ENCODE results near the gene KRT86. TPM values are rescaled to one million over a fixed set of nuclear protein-coding genes. Genes with fewer than 3 reads are reported as not detected.
"Not testable (repeated sequence)": the region's sequence is repeated elsewhere in the genome, so short reads cannot be mapped to it uniquely, and the experiment has no call there.

KRT86 gene
- total and polyA plus RNA-seq, 2 of the 13 experiments (the other 11 are each of a cell fraction or from before 2014, with no cell fraction given), result not detected

GRCh38 chr12:52301721-52302120 is 27.3 kb downstream of the KRT86 start:
- H3K4me2 ChIP-seq (ENCODE audit: low read depth, low read length); ATAC-seq; H3K4me3 ChIP-seq (replicated peaks in 1 of 3; ENCODE audit: insufficient read depth in 1 of 3, low read depth in 2 of 3, low read length in 3 of 3); H3K27ac ChIP-seq (ENCODE audit: extremely low read length, insufficient read depth, low read length); H3K79me2 ChIP-seq (ENCODE audit: insufficient read depth, low read length); in situ Hi-C loops (cut with HindIII; ENCODE audit: extremely low pct_ligation_motif_present, low pct_unique_long_range_greater_than_20kb); DNase-seq (ENCODE audit: low spot score); FAIRE-seq; CTCF ChIA-PET (ENCODE audit: low intra/inter-chr PET ratio, low total read pairs); H2AFZ ChIP-seq (ENCODE audit: low read length); H3K9me3 ChIP-seq (ENCODE audit: low read length); POLR2A ChIA-PET; intact Hi-C loops (cut with micrococcal nuclease; ENCODE audit: unreplicated experiment); H3K4me1 ChIP-seq (ENCODE audit: insufficient read depth, low read length); H3K36me3 ChIP-seq (replicated peaks in 1 of 2; ENCODE audit: control insufficient read depth in 1 of 2, insufficient read depth in 2 of 2, low read length in 2 of 2); H3K9ac ChIP-seq (ENCODE audit: insufficient read depth, low read depth, low read length); H4K20me1 ChIP-seq (ENCODE audit: insufficient read depth, low read length); BruUV-seq (replicated peaks): not testable (repeated sequence)
- peaks cover 0 to 14% of the 10 kb centered on the region in 2 experiments; a peak in 2 of 5 replicates for H3K27me3 ChIP-seq (ENCODE audit: control insufficient read depth in 1 of 2, insufficient read depth in 2 of 2, low read length in 2 of 2)
- WGBS (ENCODE audit: low lambda C conversion rate), result 46% methylated on average over 12 of the region's 31 CpGs

- intact Hi-C loops (cut with micrococcal nuclease; ENCODE audit: unreplicated experiment); FAIRE-seq; H3K79me2 ChIP-seq (ENCODE audit: insufficient read depth, low read length); H3K4me2 ChIP-seq (ENCODE audit: low read depth, low read length); H3K4me3 ChIP-seq (replicated peaks in 1 of 3; ENCODE audit: insufficient read depth in 1 of 3, low read depth in 2 of 3, low read length in 3 of 3); H3K36me3 ChIP-seq (replicated peaks in 1 of 2; ENCODE audit: control insufficient read depth in 1 of 2, insufficient read depth in 2 of 2, low read length in 2 of 2); BruUV-seq (replicated peaks); DNase-seq (ENCODE audit: low spot score); POLR2A ChIA-PET; H3K27ac ChIP-seq (ENCODE audit: extremely low read length, insufficient read depth, low read length); CTCF ChIA-PET (ENCODE audit: low intra/inter-chr PET ratio, low total read pairs); H3K9me3 ChIP-seq (ENCODE audit: low read length); H3K4me1 ChIP-seq (ENCODE audit: insufficient read depth, low read length); ATAC-seq; in situ Hi-C loops (cut with HindIII; ENCODE audit: extremely low pct_ligation_motif_present, low pct_unique_long_range_greater_than_20kb); H3K9ac ChIP-seq (ENCODE audit: insufficient read depth, low read depth, low read length); H4K20me1 ChIP-seq (ENCODE audit: insufficient read depth, low read length); H2AFZ ChIP-seq (ENCODE audit: low read length): not testable (repeated sequence)
- H3K27me3 ChIP-seq (ENCODE audit: control insufficient read depth in 1 of 2, insufficient read depth in 2 of 2, low read length in 2 of 2), result peaks cover 0 to 20% of the 10 kb centered on the region in 2 experiments; a peak in 2 of 5 replicates
- WGBS (ENCODE audit: low lambda C conversion rate), result no CpG with 5 or more reads among the region's 5 CpGs
These were observed 27.9 kb downstream of the KRT86 start for GRCh38 chr12:52302242-52302914.

GRCh38 chr12:52304941-52305411 is 30.5 kb downstream of the KRT86 start:
- H2AFZ ChIP-seq (ENCODE audit: low read length); H3K4me2 ChIP-seq (ENCODE audit: low read depth, low read length); H3K27ac ChIP-seq (ENCODE audit: extremely low read length, insufficient read depth, low read length); ATAC-seq; H3K9me3 ChIP-seq (ENCODE audit: low read length); H3K4me3 ChIP-seq (replicated peaks in 1 of 3; ENCODE audit: insufficient read depth in 1 of 3, low read depth in 2 of 3, low read length in 3 of 3); H4K20me1 ChIP-seq (ENCODE audit: insufficient read depth, low read length); CTCF ChIA-PET (ENCODE audit: low intra/inter-chr PET ratio, low total read pairs); H3K9ac ChIP-seq (ENCODE audit: insufficient read depth, low read depth, low read length); FAIRE-seq; DNase-seq (ENCODE audit: low spot score); BruUV-seq (replicated peaks); H3K79me2 ChIP-seq (ENCODE audit: insufficient read depth, low read length); POLR2A ChIA-PET; H3K36me3 ChIP-seq (replicated peaks in 1 of 2; ENCODE audit: control insufficient read depth in 1 of 2, insufficient read depth in 2 of 2, low read length in 2 of 2); in situ Hi-C loops (cut with HindIII; ENCODE audit: extremely low pct_ligation_motif_present, low pct_unique_long_range_greater_than_20kb): not testable (repeated sequence)
- peaks cover 0 to 44% of the 10 kb centered on the region in 2 experiments; a peak in 3 of 5 replicates for H3K27me3 ChIP-seq (ENCODE audit: control insufficient read depth in 1 of 2, insufficient read depth in 2 of 2, low read length in 2 of 2)
- intact Hi-C loops (cut with micrococcal nuclease; ENCODE audit: unreplicated experiment), result loop anchor here (5.0 kb wide), 1 partner anchor 53 kb away; no protein-coding TSS in a partner anchor
- H3K4me1 ChIP-seq (ENCODE audit: insufficient read depth, low read length), result peaks cover 11% of the 10 kb centered on the region; the same call in 1 of the 2 replicates
- 14% methylated on average over 6 of the region's 15 CpGs for WGBS (ENCODE audit: low lambda C conversion rate)

Data from HepG2 (cell line).